ENCODE results near the gene ICOSLG. TPM values are rescaled to one million over a fixed set of nuclear protein-coding genes. Genes with fewer than 3 reads are reported as not detected.
"Not testable (repeated sequence)": the region's sequence is repeated elsewhere in the genome, so short reads cannot be mapped to it uniquely, and the experiment has no call there.

Gene ICOSLG
- total and polyA plus RNA-seq, 5 experiments from 2014 or later = 0.19 to 5.8 (median 1.7) TPM

DNA sequence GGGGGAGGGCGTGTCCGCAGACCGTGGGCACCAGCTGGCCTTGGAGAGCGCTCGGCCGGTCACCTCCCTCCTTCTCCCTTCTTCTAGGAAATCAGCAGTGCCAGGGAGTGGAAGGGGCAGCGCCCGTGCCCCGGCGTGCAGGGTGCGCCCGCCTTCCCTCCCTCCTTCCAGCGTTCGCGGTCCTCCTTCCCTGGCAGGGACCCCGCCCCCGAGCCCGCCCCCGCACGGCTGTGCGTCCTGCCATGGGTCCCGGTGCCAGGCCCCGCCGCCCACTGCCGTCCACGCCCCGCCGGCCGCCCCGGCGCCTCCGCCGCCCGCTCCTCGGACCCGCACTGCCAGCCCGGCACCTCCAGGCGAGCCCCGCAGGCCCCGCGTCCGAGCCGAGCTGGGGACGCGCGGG lies 390 bp downstream of the ICOSLG start:
- H3K36me3 Mint-ChIP-seq, H3K4me3 Mint-ChIP-seq, H3K4me1 Mint-ChIP-seq, H3K27me3 Mint-ChIP-seq, DNase-seq, H3K27ac Mint-ChIP-seq, H3K9me3 Mint-ChIP-seq, POLR2A ChIA-PET: not testable (repeated sequence)
- peak in 1 of 2 donors; percentile 8 for ATAC-seq

DNA sequence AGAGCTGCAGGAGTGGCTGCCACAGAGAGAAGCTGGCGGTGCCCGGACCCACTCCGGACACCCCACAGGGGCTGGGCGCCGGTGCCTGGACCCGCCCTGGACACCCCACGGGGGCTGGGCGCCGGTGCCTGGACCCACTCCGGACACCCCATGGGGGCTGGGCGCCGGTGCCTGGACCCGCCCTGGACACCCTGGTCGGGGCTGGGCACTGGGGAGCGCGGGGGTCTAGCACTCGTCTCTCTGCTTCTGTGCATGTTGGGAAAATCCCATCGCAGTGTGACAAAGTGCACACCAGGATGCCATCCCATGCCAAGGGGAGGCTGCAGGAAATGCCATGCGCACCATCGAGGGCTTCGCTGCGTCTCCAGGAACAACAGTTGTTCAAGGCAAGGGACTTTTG lies 11.2 kb downstream of the ICOSLG start:
- H3K36me3 Mint-ChIP-seq, POLR2A ChIA-PET, ATAC-seq, H3K9me3 Mint-ChIP-seq, DNase-seq, H3K27me3 Mint-ChIP-seq, H3K4me3 Mint-ChIP-seq, H3K4me1 Mint-ChIP-seq, H3K27ac Mint-ChIP-seq: not testable (repeated sequence)

DNA sequence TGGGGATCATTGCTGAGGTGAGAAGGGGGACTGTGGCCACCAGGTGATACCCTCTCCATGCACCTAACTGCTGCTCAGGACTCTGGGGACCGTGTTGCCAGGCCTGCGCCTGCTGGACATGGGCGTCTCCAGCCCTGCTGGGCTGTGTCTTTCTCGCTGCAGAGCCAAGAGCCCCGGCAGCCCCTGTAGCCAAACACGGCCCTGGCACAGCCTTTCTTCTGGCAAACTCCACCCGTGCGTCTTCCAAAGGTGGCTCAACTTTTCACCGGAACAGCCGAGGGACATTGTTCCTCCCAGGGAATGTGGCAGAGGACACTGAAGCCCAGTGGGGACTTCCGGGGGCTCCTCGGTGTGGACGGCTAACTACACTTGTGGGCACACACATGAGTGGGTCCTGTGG lies 12.6 kb downstream of the ICOSLG start:
- H3K36me3 Mint-ChIP-seq, H3K9me3 Mint-ChIP-seq, POLR2A ChIA-PET, H3K27ac Mint-ChIP-seq, H3K4me3 Mint-ChIP-seq, DNase-seq, H3K4me1 Mint-ChIP-seq, ATAC-seq, H3K27me3 Mint-ChIP-seq: not testable (repeated sequence)

DNA sequence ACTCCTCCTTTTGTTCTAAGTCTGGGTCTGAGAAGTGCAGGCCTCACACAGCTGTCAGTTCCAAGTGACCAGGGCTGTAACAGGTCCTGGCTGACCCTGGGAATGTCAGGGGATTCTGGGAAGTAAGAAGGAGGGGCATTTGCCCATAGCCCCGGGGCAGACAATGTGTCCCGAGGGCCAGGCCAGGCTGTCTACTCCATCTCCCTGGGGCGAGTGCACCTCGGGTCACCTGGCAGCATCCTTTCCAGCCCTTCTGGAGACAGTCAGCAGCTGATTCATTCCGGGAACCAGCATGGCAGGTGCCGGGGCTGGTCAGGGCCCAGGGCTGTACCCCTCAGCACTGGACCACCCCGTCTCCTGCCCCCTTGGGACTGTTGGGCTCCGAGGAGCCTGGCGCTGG lies 13.1 kb downstream of the ICOSLG start:
- H3K27me3 Mint-ChIP-seq, H3K4me3 Mint-ChIP-seq, H3K27ac Mint-ChIP-seq, POLR2A ChIA-PET, H3K9me3 Mint-ChIP-seq, H3K36me3 Mint-ChIP-seq, H3K4me1 Mint-ChIP-seq, ATAC-seq, DNase-seq: not testable (repeated sequence)

DNA sequence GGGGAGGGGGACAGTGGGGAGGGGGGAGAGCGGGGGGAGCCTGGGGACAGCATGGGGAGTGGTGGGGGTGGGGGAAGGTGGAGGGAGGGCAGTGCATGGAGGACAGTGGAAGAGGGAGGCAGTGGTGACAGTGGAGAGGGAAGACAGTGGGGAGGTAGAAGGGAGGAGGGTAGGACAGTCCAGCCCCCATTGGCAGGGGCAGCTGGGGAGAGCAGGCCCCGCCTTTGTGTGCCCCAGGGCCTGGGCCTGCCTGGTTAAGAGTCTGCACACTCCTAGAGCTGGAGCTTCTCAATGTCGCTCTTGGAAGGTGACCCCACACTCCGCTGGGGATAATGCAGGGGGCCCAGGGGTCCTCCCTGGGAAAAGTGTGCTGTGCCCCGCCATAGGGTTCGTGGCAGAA lies 15.1 kb downstream of the ICOSLG start:
- H3K27me3 Mint-ChIP-seq, H3K4me1 Mint-ChIP-seq, H3K27ac Mint-ChIP-seq: not testable (repeated sequence)

DNA sequence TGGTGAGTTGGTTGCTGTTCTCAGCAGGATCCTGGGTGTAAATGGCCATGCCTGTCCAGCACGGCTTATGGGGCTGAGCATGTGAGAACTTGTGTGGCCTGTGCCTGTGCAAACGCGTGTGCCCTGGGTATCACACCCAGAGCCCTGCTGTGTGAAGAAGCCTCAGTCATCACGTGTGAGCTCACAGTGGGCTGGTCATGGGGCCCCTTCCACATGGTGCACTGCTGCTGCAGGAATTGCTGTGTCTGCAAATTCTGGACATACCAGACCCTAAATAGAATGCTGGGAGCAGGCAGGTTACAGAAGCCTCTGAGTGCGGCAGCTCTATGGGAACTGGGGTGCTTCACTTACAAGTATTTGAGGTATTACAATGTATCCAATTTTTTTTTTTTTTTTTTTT lies 17.4 kb downstream of the ICOSLG start:
- H3K4me3 Mint-ChIP-seq, H3K27ac Mint-ChIP-seq, POLR2A ChIA-PET, DNase-seq, ATAC-seq, H3K27me3 Mint-ChIP-seq, H3K4me1 Mint-ChIP-seq, H3K9me3 Mint-ChIP-seq, H3K36me3 Mint-ChIP-seq: not testable (repeated sequence)

More for the DNA sequence above, 15.1 kb downstream of the ICOSLG start:
- H3K9me3 Mint-ChIP-seq, H3K4me3 Mint-ChIP-seq, POLR2A ChIA-PET, DNase-seq, H3K36me3 Mint-ChIP-seq, ATAC-seq: not testable (repeated sequence)

DNA sequence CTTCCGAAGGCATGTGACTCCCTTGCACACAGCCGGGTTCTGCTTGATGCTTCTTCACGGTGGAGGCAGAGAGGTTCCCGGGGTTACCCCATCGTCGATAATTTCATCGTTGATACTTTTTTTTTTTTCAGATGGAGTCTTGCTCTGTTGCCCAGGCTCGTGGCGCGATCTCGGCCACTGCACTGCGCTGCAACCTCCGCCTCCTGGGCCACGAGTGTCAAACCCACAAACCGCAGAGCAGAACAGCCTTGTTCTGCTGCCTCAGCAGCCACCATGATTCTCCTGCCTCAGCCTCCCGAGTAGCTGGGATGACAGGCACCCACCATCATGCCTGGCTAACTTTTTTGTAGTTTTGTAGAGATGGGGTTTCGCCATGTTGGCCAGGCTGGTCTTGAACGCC lies 20.1 kb downstream of the ICOSLG start:
- H3K27me3 Mint-ChIP-seq, H3K4me3 Mint-ChIP-seq, H3K9me3 Mint-ChIP-seq, H3K27ac Mint-ChIP-seq, H3K4me1 Mint-ChIP-seq, POLR2A ChIA-PET, ATAC-seq, DNase-seq, H3K36me3 Mint-ChIP-seq: not testable (repeated sequence)

DNA sequence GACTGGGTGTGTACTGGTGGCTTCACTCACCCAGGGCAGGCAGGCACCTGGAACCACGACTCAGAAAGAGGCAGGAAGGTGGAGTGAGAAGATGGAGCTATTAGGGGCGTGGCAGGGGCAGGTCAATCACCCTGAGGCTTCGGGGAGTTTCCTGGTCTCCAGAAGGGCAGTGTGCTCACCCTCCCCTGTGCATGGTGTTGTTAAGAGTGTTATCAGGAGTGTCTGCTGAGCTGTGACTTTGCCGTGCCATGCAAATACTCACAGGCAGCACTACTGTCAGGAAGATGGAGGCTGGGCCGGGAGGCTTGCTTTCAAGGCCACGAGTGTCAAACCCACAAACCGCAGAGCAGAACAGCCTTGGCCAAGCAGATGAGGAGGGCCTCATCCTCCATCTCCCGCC lies 22.3 kb downstream of the ICOSLG start:
- H3K9me3 Mint-ChIP-seq, DNase-seq, H3K27ac Mint-ChIP-seq, H3K27me3 Mint-ChIP-seq, H3K36me3 Mint-ChIP-seq, H3K4me3 Mint-ChIP-seq, H3K4me1 Mint-ChIP-seq, POLR2A ChIA-PET, ATAC-seq: not testable (repeated sequence)

DNA sequence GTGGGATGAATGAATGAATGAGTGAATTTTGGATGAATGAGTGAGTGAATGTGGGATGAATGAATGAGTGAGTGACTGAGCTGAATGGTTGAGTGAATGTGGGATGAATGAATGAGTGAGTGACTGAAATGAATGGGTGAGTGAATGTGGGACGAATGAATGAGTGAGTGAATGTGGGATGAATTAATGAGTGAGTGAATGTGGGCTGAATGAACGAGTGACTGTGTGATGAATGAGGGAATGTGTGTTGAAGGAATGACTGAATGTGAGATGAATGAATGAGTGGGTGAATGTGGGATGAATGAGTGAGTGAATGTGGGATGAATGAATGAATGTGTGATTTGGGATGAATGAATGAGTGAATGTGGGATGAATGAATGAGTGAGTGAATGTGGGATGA lies 28.8 kb downstream of the ICOSLG start:
- H3K4me3 Mint-ChIP-seq, H3K4me1 Mint-ChIP-seq, H3K27me3 Mint-ChIP-seq, H3K9me3 Mint-ChIP-seq, DNase-seq, ATAC-seq, H3K36me3 Mint-ChIP-seq, POLR2A ChIA-PET: not testable (repeated sequence)
- peak overlapping the region in 4 of 10 donors; percentile 36 to 77 (median 60) for H3K27ac Mint-ChIP-seq

DNA sequence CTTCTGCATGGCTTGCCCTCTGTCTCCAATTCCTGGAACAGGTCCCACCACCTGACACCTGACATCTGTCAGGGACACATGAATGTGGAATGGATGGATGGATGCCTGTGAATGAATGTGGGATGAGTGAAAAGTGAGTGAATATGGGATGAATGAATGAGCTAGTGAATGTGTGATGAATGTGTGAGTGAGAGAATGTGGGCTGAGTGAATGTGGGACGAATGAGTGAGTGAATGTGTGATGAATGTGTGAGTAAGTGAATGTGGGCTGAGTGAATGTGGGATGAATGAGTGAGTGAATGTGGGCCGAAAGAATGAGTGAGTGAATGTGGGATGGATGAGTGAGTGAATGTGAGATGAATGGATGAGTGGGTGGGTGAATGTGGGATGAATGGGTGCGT lies 29.2 kb downstream of the ICOSLG start:
- H3K4me3 Mint-ChIP-seq, ATAC-seq, H3K36me3 Mint-ChIP-seq, H3K27ac Mint-ChIP-seq, POLR2A ChIA-PET, H3K4me1 Mint-ChIP-seq, H3K9me3 Mint-ChIP-seq, H3K27me3 Mint-ChIP-seq, DNase-seq: not testable (repeated sequence)

DNA sequence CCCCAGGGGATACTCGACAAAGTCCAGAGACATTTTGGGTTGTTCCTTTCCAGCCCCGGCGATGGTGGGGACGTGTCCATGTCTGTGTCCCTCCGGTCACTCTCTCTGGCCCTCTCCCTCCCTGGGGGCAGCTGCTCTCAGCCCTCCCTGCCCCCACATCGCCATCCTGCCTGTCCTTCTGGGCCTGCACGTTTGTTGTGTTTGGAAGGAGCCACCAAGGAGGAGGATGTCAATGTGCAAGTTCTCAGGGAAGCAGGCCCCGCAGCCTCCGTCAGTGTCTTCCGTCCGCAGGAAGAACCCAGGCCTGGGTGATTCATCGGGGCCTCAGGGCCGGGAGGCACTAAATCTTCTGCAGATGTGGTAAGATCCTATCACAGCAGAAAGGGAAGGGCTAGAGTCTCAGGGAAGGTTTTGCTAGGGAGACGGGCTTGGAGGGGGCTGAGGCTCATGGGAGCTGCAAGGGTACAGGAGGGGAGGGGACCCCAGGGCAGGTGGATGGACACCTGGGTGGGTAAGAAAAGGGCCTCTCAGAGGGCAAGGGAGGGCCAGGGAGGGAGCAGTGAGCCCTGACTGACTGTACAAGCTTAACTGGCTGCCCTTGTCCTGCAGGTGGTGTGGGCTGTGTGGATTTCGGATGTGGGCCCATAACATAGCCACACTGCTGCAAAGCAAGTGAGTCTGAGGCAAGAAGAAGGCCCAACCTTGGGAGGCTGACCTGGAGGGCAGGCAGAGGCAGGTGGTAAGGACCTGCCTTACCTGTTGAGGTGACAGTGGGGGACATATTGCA lies 32.7 kb downstream of the ICOSLG start:
- POLR2A ChIA-PET, ATAC-seq, H3K36me3 Mint-ChIP-seq, H3K4me1 Mint-ChIP-seq, H3K9me3 Mint-ChIP-seq, H3K27me3 Mint-ChIP-seq, H3K4me3 Mint-ChIP-seq, DNase-seq, H3K27ac Mint-ChIP-seq: not testable (repeated sequence)

DNA sequence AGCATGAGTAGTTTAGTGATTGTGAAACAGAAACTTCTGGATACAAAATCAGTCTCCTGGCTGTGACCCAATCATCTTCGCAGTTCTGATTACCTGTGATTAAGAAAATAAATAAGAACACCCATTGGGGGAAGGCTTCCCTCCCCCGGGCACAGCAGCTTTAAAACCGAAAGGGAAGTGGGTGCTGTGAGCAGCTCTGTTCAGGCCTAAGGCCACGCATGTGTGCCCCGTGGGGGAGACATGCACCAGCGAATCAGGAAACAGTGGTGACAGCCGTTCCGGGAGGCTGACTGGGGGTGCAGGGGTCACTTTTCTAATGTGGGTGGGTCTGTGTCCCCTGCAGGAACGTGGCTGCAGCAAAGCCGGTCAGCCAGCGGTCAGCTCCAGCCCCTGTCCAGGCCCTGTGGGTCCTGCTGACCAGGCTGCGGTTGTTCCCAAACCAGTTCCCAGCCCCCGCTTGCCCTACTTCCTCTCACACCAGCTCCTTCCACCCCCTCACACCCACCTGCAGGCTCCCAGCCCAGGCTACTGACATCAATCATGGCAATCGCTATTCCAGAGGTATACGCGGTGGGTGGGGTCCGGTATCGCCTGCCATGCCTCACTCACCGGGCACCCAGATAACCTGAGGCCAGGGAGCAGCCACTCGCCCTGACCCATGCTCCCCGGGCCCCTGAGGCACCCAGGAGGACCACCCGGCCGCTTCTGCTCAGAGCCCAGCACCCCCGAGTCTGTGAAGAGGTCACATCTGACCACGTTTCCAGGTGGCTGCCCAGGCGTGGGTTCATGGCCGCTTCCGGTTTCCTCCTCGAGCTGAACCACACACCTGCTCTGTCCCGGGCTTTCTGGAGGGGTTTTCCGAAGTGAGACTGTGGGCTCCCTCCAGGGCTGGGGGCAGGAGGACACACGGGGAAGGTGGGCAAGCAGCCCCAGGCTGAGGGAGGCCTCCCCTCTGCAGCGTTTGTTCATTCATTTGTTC lies 33.8 kb downstream of the ICOSLG start:
- H3K27ac Mint-ChIP-seq, H3K9me3 Mint-ChIP-seq, POLR2A ChIA-PET, DNase-seq, H3K4me3 Mint-ChIP-seq, H3K36me3 Mint-ChIP-seq, H3K4me1 Mint-ChIP-seq, H3K27me3 Mint-ChIP-seq: not testable (repeated sequence)
- peak; percentile 94 for ATAC-seq

DNA sequence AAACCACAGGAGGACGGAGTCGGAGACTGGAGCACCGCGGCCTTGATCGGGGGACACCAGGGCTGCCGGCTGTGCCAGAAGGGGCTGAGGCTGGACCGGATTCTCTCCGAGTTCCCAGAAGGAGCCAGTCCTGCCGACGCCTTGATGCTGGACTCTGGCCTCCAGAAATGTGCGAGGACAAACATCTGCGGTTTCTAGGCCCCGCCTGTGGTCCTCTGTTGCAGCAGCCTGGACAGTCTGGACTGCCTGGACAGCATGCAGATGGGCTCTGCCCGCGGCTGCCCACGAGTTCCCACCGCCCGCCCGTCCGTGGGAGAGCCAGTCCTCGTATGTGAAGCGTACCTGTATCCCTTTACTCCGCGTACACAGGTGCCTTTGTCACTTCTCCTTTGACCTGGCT lies 34.6 kb downstream of the ICOSLG start:
- H3K4me1 Mint-ChIP-seq, POLR2A ChIA-PET, H3K27me3 Mint-ChIP-seq, DNase-seq, H3K4me3 Mint-ChIP-seq, H3K36me3 Mint-ChIP-seq, ATAC-seq, H3K9me3 Mint-ChIP-seq, H3K27ac Mint-ChIP-seq: not testable (repeated sequence)

Data from naive thymus-derived CD8-positive, alpha-beta T cell (primary cell).